Posterior vena cava (tissue), 2 donors: ENCODE measurements around the gene CLDN10. TPM values are rescaled to one million over a fixed set of nuclear protein-coding genes. Genes with fewer than 3 reads are reported as not detected.

Experiments
- DNase-seq: peaks from one replicate; pipeline ENCODE4 v3.0.0-alpha.2; 2020; ENCODE audit warnings: low spot score
- intact Hi-C, 2 donors: fragments of 100-400 bp; cut with DNase I; formaldehyde crosslinking; loops; one replicate each; pipeline versions ENCODE4 v1.14.1 to v1.14.2; 2022 to 2023
- total RNA-seq, 2 donors: library from RNA; stranded (reverse); fragmentation: NEBNext Ultra II Directional; extraction: Animal tissue kit (Norgen Biotek cat#: 25700); gene quantifications; one replicate each; pipeline ENCODE4 v1.2.1, GENCODE V29; 2021
- donor health status: DM: yes; HTN: yes; CAD: no.
- donor health status: DM: yes; HTN: yes; CAD: no.

CLDN10 gene
- total RNA-seq, 2 donors from 2014 or later = 0.24 TPM; not detected in 1

DNA sequence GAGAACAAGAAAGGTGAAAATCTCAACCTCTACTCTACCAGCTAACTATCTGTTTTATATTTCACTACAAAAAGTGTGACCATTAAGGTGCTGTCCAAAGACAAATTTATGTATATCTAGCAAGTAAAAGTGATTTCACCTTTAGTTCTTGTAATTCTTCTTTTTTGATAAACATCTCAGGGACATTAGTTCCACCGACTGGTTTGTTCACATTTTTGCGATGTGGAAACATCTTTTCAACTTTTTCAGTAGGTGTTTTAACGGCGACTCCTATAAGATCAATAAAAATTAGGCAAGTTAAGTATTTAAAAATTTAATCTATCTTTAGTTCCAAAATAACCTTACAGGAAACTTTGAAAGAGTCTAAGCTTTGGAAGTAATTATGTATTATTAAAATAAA is 33.3 kb downstream of the CLDN10 start:
- intact Hi-C loops = no loop called here
- no peak for DNase-seq

DNA sequence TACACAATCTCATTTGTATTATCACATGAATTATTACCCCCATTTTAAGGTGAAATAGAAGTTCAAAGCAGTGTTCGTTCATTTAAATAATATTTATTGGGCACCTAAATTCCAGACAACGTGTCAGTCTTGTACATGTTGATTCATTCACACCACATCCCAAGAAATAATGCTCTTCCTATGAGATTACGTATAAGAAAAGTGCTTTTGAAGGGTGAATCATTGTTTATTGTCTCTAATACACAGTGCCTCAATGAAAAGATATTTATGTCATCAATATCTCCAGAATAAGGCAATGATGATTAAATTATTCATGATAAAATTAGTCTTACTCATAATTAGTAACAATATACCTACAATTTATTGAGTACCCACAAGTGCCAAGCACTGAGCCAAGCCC is 35.6 kb downstream of the CLDN10 start:
- no peak for DNase-seq
- intact Hi-C loops = no loop called here

DNA sequence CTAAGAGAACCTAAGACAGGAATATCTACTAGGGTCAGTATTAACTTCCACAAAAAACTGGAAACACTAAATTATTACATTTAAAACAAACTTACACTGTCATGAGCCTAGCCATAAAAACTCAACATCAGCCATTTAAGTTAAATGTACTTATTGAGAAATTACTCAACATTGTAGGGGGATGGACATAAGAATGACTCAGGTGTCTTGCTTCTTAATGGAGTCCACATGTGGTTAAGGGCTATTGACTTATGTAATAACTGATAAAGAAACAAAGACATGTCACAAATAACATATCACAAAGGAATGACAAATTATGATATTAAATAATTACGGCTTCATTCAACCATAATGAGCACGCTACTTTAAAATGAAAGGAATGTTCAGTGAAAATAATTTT is 36.2 kb downstream of the CLDN10 start:
- no peak for DNase-seq
- intact Hi-C loops = no loop called here

DNA sequence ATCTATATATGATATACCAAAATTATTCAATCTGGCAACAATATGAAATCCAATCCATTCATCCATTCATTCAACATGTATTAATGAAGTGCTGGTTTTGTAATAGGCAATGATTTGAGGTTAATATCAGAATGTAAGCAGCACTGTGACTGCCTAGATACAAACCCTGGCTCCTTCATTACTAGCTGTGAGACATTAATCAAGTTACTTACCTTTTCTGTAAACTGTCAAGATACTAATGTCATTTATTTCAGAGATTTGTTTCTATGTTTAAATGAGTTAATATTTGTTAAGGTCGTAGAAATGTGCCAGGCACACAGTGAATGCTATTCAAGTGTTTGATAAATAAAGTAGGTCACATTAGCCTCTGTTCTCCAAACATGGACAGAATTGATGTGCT is 40.9 kb downstream of the CLDN10 start:
- DNase-seq = no peak
- intact Hi-C loops = no loop called here

DNA sequence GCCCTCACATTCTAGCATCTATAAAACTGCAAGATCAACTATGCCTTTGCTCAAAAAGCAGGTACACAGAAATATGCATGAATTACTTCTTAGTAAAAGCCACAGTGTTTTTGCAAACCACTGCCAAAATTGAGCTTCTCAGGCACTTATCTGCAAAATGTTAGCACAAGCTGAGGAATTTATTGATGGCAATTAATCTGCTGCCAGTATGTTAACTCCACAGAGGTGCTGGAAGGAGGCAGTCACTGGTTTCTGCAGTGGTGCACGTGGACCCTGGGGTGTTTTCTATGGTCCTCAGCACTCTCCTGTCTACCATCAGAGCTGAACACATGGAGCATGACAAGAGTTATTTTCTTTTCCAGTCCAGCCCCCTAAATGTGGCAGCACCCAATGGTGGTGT is 44.2 kb downstream of the CLDN10 start:
- intact Hi-C loops = no loop called here
- no peak for DNase-seq

DNA sequence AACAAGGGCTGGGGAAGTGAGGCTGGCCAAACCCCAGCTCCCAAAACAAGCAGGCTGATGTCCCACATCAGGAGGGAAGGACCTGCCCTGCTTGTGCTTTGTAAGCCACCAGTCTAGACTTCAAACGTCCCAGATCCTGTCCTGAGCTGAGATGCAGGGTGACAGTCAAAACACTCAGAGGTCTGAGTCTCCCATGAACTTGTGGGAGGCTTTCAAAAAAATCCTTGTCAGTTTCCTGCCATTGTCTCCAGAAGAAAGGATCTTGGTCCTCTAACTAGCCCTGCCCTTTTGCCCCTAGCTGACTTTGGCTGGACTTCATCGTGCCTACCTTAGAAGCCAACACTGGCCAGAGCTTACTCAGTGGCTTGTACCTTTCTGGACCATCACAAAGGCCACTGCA is 48.7 kb downstream of the CLDN10 start:
- DNase-seq = no peak
- intact Hi-C loops = no loop called here

DNA sequence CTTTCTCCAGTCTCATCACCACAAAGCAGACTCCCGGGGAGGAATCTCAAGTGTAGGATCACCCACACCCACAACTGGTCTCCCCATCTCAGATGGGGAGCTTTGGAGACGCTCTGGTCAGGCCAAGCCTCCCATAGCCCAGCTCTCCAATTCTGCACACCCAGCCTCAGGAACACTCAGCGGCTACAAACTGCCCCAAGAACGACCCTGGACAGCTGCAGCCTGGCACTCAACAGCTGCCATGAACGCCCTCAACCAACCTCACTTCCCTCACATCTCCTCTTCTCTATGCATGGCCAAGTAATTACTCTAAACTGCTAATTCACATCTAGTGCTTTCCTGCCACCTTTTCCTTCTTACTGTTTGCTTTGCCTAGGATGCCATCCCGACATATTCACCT is 49.4 kb downstream of the CLDN10 start:
- intact Hi-C loops = no loop called here
- no peak for DNase-seq

DNA sequence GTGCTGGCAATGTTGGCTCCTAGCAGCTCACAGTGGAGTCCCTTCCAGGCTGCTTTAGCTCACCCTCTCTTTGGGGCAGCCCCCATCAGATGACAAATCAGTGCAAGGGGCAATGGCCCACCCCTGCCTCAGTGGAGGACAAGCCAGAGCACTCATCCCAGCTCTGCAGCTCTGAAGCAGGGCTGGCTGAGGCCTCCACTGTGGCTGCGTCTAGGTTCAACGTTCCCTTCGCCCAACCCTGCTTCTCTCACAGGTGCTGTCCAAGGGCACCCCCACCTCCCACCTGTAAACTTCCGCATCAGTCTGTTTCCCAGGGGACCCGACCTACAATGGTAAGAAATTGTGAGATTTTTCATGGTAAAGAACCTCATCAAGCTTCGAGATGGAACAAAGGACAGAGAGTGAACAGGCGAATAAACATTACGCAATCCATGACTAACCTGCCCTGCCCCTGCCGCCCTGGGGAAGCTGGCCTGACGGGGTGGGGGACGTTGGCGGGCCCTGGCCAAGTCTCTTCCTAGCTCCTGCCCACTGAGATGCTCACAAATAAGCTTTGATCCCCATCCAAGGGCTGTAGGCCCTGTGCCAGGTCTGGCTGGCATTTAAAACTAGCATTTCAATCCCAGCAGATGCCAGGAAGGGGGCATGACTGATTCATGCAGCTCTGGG is 51.5 kb downstream of the CLDN10 start:
- intact Hi-C loops = no loop called here
- no peak for DNase-seq

DNA sequence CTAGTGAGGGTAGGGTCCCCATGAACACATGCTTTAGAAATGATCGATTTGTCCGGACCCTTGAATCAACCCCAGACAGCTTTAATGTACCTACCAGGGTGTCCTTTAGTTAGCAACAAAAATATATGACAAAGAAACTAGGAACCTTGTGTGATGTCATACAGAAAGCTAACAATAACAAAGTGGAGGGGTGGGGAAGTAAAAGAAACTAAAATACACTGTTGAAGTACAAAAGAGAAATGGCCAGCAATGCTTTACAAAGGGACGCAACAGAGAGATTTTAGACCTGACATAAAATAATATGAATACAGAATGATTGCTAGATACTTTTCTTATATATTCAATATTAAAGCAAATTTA is 52.0 kb downstream of the CLDN10 start:
- intact Hi-C loops = no loop called here

DNA sequence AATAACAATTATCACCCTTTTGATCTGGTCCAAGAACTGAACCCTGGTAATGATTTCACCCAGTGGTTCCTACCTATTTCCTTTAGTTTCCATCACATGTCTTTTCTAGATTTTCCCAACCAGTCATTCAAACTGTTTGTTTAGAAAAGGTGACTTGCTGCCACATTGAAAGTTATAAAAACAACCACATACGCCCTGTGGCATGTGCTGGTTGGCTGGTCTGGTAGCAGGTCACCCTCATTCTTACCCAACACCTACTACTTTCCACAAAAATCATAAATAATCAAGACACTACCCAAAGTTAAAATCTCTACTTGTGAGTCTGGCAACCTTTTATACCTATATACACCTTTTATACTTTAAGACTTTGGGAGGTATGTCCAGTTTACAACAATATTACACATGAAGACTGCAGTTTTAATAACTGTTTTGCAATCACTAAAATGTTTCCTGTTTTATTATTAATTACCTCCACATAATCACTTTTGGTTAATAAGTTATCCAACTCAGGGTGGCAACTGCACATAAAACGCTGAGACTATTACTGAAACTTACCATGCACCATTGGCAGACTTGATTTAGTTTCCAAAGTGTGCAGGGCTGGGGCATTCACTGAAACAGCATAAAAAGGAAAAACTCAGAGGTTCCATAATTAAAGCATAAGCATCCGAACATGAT is 53.1 kb downstream of the CLDN10 start:
- intact Hi-C loops = no loop called here
- no peak for DNase-seq

More for the DNA sequence above, 52.0 kb downstream of the CLDN10 start:
- no peak for DNase-seq

DNA sequence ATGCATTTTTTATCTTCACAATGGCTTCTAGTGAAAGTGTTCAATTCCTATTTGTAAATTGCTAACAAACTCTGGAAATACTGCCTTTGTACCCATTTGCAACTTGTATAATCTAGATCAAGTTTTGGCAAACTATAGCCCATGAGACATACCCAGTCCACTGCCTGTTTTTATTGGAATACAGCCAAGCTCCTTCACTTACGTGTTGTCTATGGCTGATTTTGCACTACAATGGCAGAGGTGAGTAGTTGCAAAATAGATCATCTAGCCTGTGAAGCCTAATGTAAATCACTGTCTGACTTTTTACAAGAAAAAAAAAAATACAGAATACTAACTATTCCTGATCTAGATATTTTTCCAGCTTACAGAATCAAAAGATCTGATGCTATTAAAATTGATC is 54.8 kb downstream of the CLDN10 start:
- intact Hi-C loops = no loop called here
- no peak for DNase-seq

DNA sequence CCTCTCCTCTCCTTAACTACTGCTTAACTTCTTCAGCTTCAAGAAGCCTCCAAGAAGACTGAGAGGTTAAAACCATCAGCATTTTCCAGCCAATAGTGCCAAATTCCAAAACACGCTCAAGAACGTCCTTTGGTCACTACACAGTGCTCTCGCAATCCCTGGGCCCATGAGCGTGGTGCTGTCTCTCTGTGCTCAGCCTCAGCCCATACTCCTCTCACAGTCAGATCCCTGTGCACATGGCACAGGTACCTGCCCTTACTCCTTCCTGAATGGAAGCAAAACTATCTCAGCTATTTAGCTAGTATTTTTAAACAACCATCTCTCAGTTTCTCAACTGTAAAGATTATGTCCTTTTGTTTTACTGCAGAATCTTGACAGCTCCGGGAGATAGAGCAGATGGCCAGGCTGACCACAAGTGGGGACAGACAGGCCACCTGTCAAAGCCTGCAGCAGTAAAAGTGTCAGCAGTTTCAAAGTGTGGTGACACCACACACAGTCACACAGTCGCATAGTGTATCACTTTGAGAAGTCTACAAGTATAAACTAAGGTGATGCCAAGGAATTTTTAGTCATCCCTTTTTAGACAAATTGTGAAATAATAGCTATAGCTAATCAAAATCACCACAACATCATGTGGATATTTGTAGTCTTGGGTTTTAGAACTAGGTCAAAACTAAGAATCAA is 56.3 kb downstream of the CLDN10 start:
- intact Hi-C loops = no loop called here
- no peak for DNase-seq

DNA sequence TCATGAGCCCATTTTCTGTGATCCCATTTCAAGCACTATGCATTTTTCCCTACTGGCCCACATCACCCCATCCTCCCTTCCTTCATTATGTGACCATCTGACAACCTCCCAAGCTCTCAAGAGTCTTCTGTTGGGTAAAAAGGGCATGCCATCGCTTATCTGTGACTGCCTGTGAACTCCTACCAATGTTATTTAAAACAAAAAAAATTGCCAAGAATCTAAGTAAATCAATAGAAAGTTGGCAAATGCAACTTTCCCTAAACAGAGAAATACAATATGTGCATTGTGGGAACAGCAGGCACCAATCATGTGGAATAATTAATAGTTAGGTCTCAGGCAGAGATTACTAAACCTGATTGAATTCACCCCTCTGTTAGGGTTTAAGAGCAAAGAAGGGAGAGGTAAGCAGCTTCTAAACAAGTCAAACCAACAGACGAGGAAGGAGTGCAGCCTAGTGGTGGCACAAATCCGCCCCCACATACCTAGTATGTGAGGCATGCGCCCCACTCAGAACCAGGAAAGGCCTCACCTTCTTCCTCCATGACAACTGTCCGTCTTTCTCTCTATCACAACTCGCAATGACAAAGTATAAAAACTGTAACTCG is 62.2 kb downstream of the CLDN10 start:
- intact Hi-C loops = no loop called here
- no peak for DNase-seq

DNA sequence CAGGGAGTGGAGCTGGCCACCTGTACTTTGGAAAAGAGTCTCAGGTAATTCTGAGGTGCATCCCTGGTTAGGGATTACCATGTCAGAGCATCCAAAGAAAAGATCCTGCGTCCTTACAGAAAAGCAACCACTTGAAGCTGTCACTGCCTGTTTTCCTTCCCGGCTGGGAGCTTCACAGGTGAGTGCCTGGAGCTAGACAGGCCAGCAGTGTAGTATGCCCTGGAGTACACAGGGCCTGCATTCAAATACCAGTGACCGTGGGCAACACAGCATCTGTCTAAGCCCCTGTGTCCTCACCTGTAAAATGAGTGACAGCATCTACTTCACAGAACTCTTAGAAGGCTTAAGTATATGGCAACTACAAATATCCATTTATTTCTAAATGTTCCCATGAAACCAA is 63.0 kb downstream of the CLDN10 start:
- intact Hi-C loops = no loop called here
- no peak for DNase-seq

DNA sequence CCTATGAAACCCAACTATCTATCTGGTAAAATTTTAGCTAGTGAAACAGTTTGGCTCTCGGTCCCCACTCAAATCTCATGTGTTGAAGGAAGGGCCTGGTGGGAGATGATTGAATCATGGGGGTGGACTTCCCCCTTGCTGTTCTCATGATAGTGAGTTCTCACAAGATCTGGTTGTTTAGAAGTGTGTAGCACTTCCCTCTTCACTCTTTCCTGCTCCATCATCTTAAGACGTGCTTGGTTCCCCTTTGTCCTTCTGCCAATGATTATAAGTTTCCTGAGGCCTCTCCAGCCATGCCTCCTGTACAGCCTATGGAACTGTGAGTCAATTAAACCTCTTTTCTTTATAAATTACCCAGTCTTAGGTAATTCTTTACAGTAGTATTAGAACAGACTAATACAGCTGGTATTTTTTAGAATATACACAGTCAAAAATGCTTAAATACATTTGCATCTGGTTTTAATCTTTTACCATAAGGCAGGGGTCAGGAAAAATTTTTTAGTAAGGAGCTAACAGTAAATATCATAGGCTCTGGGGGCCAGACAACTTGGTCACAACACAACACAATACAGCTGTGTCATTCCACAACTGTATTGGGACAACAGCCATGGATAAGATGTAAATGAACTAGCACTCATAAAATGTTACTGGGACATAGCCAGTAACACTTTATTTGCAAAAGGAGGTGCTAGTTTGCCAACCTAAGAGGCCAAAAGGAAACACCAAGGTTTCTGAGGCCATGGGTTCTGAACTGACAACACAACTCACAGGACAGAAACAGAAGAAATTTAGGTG is 67.7 kb downstream of the CLDN10 start:
- DNase-seq = no peak
- intact Hi-C loops = loop anchor here (10.0 kb wide), 1 partner anchor 215 kb away; no protein-coding TSS in a partner anchor

DNA sequence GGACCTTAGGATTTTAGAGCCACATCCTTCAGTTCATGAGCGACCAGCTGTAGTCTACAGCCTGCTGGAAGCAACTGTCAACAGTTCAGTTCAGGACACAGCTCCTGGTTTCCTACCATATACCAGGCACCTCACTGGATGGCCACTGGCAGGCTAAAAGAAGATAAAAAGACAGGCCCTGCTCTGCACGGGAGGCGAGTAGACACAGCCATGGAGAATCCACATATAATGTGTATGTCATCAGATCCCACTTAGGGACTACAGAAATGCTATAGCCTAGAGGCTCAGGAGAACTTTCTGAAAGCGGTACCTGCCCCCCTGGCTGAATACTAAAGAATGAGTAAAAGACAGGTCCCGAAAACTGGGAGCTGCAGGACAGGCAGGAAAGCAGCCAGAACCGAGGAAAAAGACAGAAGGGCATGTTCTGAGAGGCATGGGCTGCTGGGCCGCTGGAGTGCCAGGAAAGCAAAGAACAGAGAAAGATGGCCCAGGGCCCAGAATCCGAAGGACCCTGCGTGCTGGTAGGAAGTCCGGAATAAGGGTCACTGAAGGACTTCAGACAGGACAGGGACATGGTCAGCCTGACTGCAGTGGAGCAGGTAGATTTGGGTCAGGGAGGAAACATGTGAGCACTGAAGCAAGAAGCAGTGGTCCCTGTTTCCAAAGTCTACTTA is 68.4 kb downstream of the CLDN10 start:
- no peak for DNase-seq
- intact Hi-C loops = loop anchor here (10.0 kb wide), 1 partner anchor 214 kb away; no protein-coding TSS in a partner anchor

DNA sequence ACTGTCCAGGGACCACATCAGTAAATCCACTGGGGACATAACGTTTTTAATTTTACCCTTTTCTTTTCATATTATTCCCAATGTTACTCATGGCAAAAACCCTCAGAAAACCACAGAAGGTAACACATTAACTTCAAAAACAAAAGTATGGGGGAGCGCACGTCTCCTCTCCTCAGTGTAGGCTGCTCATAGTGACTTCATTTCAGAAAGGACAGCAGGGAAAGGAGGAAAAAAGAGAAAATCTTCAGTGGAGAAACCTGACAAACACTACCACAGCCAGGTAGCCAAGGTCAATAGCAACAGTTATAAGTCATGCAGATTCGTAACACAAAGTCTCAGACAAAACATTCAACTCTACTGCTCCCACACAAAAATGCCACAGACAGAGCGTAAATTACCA is 70.6 kb downstream of the CLDN10 start:
- no peak for DNase-seq
- intact Hi-C loops = loop anchor here (10.0 kb wide), 1 partner anchor 212 kb away; no protein-coding TSS in a partner anchor

DNA sequence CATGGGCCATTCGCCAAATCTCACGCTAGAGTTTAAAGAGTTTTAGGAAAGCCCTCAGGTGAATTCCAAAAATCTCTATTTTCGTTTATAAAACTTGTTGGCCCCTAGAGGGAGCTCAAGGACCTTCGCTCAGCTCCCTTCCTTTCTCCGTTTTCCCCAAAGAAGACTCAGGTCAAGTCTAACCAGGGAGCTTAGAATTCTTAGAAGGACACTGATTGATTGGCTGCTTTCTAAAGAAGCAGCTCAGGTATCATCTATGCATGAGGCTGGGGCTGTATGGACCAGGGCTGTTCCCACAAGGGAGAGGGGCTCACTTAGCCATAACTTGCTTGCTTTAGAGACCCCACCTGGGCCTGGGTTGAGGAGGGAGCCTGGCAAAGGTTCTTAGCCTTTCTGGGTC is 71.5 kb downstream of the CLDN10 start:
- no peak for DNase-seq
- intact Hi-C loops = loop anchor here (10.0 kb wide), 1 partner anchor 211 kb away; no protein-coding TSS in a partner anchor

DNA sequence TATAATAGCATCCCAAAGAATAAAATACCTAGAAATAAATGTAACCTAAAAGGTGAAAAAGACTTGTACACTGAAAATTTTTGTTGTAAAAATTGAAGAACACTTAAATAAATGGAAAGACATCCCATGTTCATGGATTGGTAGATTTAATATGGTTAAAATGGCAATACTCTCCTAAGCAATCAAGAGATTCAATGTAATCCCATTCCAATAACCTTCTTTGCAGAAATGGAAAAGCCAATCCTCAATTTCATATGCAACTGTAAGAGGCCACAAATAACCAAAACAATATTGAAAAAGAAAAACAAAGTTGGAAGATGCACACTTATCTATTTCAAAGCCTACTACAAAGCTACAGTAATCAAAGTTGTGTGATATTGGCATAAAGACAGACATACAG is 74.2 kb downstream of the CLDN10 start:
- no peak for DNase-seq
- intact Hi-C loops = loop anchor here (10.0 kb wide), 1 partner anchor 208 kb away; no protein-coding TSS in a partner anchor
